HG03460 (cell line): ENCODE data around the gene FREY1.

Experiments
- ATAC-seq: cut with Tn5 transposase; IDR thresholded peaks from one replicate; pipeline ENCODE4 v1.9.1; 2021; ENCODE audit not compliant: unreplicated experiment

The FREY1 gene

GRCh38 chr11:45872651-45873356 is 34.3 kb downstream of the FREY1 start:
- ATAC-seq, result no peak

- ATAC-seq, result no peak
Measured at GRCh38 chr11:45871638-45872037, 35.4 kb downstream of the FREY1 start.

- no peak for ATAC-seq
Measured at GRCh38 chr11:45870706-45871105, 36.4 kb downstream of the FREY1 start.

GRCh38 chr11:45869551-45869950 is 37.5 kb downstream of the FREY1 start:
- no peak for ATAC-seq

GRCh38 chr11:45864041-45864440 is 43.0 kb downstream of the FREY1 start:
- ATAC-seq, result no peak

- no peak for ATAC-seq
Measured at GRCh38 chr11:45860764-45861510, 46.1 kb downstream of the FREY1 start.

- ATAC-seq, result no peak
Measured at GRCh38 chr11:45860348-45860747, 46.7 kb downstream of the FREY1 start.

GRCh38 chr11:45859661-45860140 is 47.4 kb downstream of the FREY1 start:
- no peak for ATAC-seq

- ATAC-seq, result no peak
Measured at GRCh38 chr11:45858751-45859398, 48.2 kb downstream of the FREY1 start.

- no peak for ATAC-seq
Measured at GRCh38 chr11:45857961-45858474, 49.1 kb downstream of the FREY1 start.
